ENCODE results near the gene KIF26B. TPM values are rescaled to one million over a fixed set of nuclear protein-coding genes. Genes with fewer than 3 reads are reported as not detected.

The KIF26B gene
- total and polyA plus RNA-seq, 3 experiments from 2014 or later, result 0.11 to 0.16 TPM; not detected in 1

DNA sequence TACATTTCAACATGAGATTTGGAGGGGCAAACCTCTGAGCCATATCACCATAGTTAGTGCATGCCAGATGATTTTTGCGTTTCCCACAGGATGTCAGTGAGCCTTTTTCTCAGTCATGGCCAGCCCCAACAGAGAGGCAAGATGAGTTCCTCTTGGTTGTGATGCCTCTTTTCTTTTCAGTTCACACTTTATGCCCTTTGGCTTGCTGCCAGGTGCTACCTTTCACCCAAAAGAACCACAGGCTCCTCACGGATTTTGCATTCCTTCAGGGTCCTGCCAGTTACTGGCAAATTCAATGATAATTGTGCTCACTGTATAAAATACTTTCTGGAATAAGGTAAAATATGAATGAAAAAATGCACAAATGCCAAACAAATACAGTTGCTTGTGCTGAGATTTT is 411.3 kb downstream of the KIF26B start:
- Histone ChIP-seq H3K27me3 (ENCODE audit: insufficient read depth, low read length, poor library complexity, severe bottlenecking) (no peaks in the 10 kb centered on the region), H3K4me1 (ENCODE audit: insufficient read depth, low read length) (no peaks in the 10 kb centered on the region), H3K27ac (ENCODE audit: low read depth, low read length) (no peak overlapping the region), H3K4me3 (ENCODE audit: low read length) (no peak overlapping the region), H3K36me3 (ENCODE audit: insufficient read depth, low read length) (no peaks in the 10 kb centered on the region), H3K9me3 (ENCODE audit: low read length) (no peaks in the 10 kb centered on the region)
- CTCF ChIA-PET, result no interaction called here
- POLR2A ChIA-PET, result no interaction called here
- Mint-ChIP-seq H3K9me3 (peaks cover 0 to 2% (median 0%) of the 10 kb centered on the region in 5 donors), H3K4me3 (no peak overlapping the region), H3K27me3 (peaks cover 0 to 3% of the 10 kb centered on the region in 2 donors), H3K27ac (no peak overlapping the region), H3K4me1 (no peaks in the 10 kb centered on the region), H3K36me3 (no peaks in the 10 kb centered on the region)
- no peak for DNase-seq

DNA sequence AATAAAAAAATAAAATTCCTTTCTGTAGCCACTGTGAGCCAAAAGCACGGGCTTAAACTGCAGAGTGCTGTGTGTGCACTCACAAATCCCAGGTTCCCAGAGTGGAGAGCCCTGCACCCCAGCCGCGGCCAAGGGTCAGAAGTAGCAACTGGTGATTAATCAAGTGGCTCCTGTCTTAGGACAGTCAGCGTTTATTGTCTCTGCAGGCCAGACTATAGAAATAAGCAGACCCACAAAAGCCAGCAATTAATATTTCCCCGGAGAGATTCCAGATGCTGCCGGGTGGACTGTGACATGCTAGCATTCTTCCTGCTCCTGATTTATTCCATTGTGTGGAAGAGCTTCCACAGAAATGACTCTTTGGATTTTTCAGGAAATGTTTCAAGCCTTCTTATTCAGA is 412.2 kb downstream of the KIF26B start:
- H3K9me3 ChIP-seq (ENCODE audit: low read length), result no peaks in the 10 kb centered on the region
- no peaks in the 10 kb centered on the region for H3K36me3 Mint-ChIP-seq
- H3K27ac ChIP-seq (ENCODE audit: low read depth, low read length), result no peak overlapping the region
- no peak overlapping the region for H3K4me3 Mint-ChIP-seq
- H3K4me3 ChIP-seq (ENCODE audit: low read length), result no peak overlapping the region
- no peak overlapping the region for H3K27ac Mint-ChIP-seq
- no peaks in the 10 kb centered on the region for H3K36me3 ChIP-seq (ENCODE audit: insufficient read depth, low read length)
- H3K4me1 Mint-ChIP-seq, result no peaks in the 10 kb centered on the region
- ChIA-PET CTCF (no interaction called here), POLR2A (no interaction called here)
- no peaks in the 10 kb centered on the region for H3K4me1 ChIP-seq (ENCODE audit: insufficient read depth, low read length)
- peaks cover 0 to 2% (median 0%) of the 10 kb centered on the region in 5 donors for H3K9me3 Mint-ChIP-seq
- DNase-seq, result no peak
- no peaks in the 10 kb centered on the region for H3K27me3 ChIP-seq (ENCODE audit: insufficient read depth, low read length, poor library complexity, severe bottlenecking)
- H3K27me3 Mint-ChIP-seq, result peaks cover 0 to 3% of the 10 kb centered on the region in 2 donors

DNA sequence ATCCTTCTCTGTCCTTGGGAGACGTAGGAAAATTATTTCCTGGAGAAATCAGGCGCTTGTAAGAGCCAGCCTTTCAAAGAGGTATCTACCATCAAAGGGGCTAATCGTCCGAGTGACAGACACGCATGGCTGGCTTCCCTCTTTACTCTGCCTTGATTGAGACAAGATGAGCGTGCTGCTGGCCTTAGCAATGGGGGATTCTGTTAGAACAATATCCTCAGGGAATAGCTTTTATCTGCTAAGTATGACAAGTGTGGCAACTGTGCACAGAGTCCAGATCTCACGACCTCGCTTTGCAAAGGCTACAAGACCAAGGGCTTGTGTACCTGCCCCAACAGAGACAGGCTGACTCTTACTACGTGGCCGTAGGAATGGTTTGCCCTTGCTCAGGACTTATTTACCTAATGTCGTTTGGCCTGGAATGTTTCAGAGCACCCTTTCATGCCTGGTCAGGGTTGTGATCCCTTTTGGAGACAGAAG is 417.1 kb downstream of the KIF26B start:
- CTCF ChIA-PET, result no interaction called here
- no peaks in the 10 kb centered on the region for H3K4me1 ChIP-seq (ENCODE audit: insufficient read depth, low read length)

DNA sequence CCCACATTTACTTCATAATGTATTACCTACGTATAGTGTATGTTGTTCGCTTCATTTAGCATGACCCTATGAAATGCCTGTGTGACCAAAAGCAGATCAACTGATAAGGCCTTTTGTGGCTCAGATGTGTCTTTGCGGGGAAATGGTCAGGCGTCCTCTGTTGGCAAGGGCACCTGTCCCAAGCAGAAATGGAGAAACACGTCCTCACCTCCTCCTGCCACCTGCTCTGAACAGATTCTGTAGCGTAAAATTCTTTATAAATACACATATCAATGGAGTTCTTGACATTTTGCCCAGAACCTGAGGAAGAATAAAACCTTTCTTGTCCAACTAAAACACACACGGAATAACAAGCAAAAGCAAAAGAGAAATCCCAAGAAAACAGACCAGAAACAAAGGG is 417.9 kb downstream of the KIF26B start:
- Mint-ChIP-seq H3K9me3 (peaks cover 0 to 2% (median 0%) of the 10 kb centered on the region in 5 donors), H3K4me3 (no peak overlapping the region), H3K27ac (no peak overlapping the region), H3K27me3 (peaks cover under 1 to 7% of the 10 kb centered on the region in 2 donors), H3K4me1 (no peaks in the 10 kb centered on the region), H3K36me3 (no peaks in the 10 kb centered on the region)
- Histone ChIP-seq H3K9me3 (ENCODE audit: low read length) (no peaks in the 10 kb centered on the region), H3K4me1 (ENCODE audit: insufficient read depth, low read length) (no peaks in the 10 kb centered on the region), H3K4me3 (ENCODE audit: low read length) (no peak overlapping the region), H3K27me3 (ENCODE audit: insufficient read depth, low read length, poor library complexity, severe bottlenecking) (no peaks in the 10 kb centered on the region), H3K36me3 (ENCODE audit: insufficient read depth, low read length) (no peaks in the 10 kb centered on the region), H3K27ac (ENCODE audit: low read depth, low read length) (no peak overlapping the region)
- CTCF ChIA-PET, result no interaction called here
- POLR2A ChIA-PET, result no interaction called here
- no peak for DNase-seq

More for the DNA sequence above, 417.1 kb downstream of the KIF26B start:
- H3K4me3 ChIP-seq (ENCODE audit: low read length), result no peak overlapping the region
- H3K36me3 Mint-ChIP-seq, result no peaks in the 10 kb centered on the region
- H3K9me3 Mint-ChIP-seq, result peaks cover 0 to 2% (median 0%) of the 10 kb centered on the region in 5 donors
- POLR2A ChIA-PET, result no interaction called here
- no peak overlapping the region for H3K4me3 Mint-ChIP-seq
- H3K27me3 Mint-ChIP-seq, result peaks cover 0 to under 1% of the 10 kb centered on the region in 2 donors
- H3K27me3 ChIP-seq (ENCODE audit: insufficient read depth, low read length, poor library complexity, severe bottlenecking), result no peaks in the 10 kb centered on the region
- no peak overlapping the region for H3K27ac Mint-ChIP-seq
- no peak overlapping the region for H3K27ac ChIP-seq (ENCODE audit: low read depth, low read length)
- no peaks in the 10 kb centered on the region for H3K9me3 ChIP-seq (ENCODE audit: low read length)
- H3K36me3 ChIP-seq (ENCODE audit: insufficient read depth, low read length), result no peaks in the 10 kb centered on the region
- no peaks in the 10 kb centered on the region for H3K4me1 Mint-ChIP-seq
- no peak for DNase-seq

DNA sequence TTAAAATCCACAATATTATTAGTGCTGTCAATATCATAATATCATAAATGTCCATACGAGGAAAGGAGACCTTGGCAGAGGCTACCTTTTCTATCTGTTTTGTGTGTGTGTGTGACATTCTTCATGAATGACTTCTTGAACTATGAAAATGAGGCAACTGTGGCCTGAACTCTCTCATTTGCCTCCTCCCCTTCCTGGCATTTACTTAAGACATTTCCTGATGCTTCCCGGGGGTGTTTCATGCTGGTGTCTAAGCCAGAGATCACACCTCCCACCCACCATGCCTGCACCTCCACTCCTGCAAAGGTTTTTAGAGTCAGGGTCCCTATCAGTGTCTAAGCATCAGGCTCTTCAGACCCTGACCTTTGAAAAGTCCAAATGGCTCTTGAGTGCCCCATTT is 420.9 kb downstream of the KIF26B start:
- no peaks in the 10 kb centered on the region for H3K36me3 Mint-ChIP-seq

DNA sequence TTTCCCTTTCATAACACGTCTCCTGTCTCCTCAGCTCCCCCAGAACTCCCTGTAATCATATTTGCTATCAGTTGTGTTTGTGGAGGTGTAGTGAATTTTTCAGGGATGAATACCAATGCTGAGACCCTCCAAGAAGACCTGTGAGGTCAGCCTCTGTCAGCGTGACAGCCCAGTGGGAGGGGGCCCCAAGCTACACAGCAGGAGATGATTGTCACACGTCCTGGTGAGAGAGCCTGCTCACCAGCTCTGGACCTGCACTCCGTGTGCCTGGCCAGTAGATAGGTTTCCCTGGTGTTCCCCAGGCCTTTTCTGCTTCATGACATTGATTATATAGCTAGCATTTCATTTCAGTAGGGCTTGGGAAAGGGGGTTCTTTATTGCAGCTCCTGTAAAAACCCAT is 421.5 kb downstream of the KIF26B start:
- Histone ChIP-seq H3K36me3 (ENCODE audit: insufficient read depth, low read length) (no peaks in the 10 kb centered on the region), H3K27ac (ENCODE audit: low read depth, low read length) (no peak overlapping the region), H3K27me3 (ENCODE audit: insufficient read depth, low read length, poor library complexity, severe bottlenecking) (no peaks in the 10 kb centered on the region), H3K9me3 (ENCODE audit: low read length) (no peaks in the 10 kb centered on the region), H3K4me1 (ENCODE audit: insufficient read depth, low read length) (no peaks in the 10 kb centered on the region), H3K4me3 (ENCODE audit: low read length) (no peak overlapping the region)
- POLR2A ChIA-PET, result no interaction called here
- Mint-ChIP-seq H3K36me3 (no peaks in the 10 kb centered on the region), H3K4me1 (no peaks in the 10 kb centered on the region), H3K9me3 (peaks cover 0 to 1% (median 0%) of the 10 kb centered on the region in 5 donors), H3K4me3 (no peak overlapping the region), H3K27me3 (peaks cover 2 to 17% of the 10 kb centered on the region in 2 donors), H3K27ac (no peak overlapping the region)
- DNase-seq, result no peak
- CTCF ChIA-PET, result no interaction called here

More for the DNA sequence above, 420.9 kb downstream of the KIF26B start:
- no peak for DNase-seq
- Mint-ChIP-seq H3K4me1 (no peaks in the 10 kb centered on the region), H3K4me3 (no peak overlapping the region), H3K27me3 (peaks cover 2 to 17% of the 10 kb centered on the region in 2 donors), H3K9me3 (peaks cover 0 to 2% (median 0%) of the 10 kb centered on the region in 5 donors), H3K27ac (no peak overlapping the region)
- H3K27ac ChIP-seq (ENCODE audit: low read depth, low read length), result no peak overlapping the region
- no peak overlapping the region for H3K4me3 ChIP-seq (ENCODE audit: low read length)
- POLR2A ChIA-PET, result no interaction called here
- no peaks in the 10 kb centered on the region for H3K9me3 ChIP-seq (ENCODE audit: low read length)
- H3K4me1 ChIP-seq (ENCODE audit: insufficient read depth, low read length), result no peaks in the 10 kb centered on the region
- H3K27me3 ChIP-seq (ENCODE audit: insufficient read depth, low read length, poor library complexity, severe bottlenecking), result no peaks in the 10 kb centered on the region
- CTCF ChIA-PET, result no interaction called here
- H3K36me3 ChIP-seq (ENCODE audit: insufficient read depth, low read length), result no peaks in the 10 kb centered on the region

DNA sequence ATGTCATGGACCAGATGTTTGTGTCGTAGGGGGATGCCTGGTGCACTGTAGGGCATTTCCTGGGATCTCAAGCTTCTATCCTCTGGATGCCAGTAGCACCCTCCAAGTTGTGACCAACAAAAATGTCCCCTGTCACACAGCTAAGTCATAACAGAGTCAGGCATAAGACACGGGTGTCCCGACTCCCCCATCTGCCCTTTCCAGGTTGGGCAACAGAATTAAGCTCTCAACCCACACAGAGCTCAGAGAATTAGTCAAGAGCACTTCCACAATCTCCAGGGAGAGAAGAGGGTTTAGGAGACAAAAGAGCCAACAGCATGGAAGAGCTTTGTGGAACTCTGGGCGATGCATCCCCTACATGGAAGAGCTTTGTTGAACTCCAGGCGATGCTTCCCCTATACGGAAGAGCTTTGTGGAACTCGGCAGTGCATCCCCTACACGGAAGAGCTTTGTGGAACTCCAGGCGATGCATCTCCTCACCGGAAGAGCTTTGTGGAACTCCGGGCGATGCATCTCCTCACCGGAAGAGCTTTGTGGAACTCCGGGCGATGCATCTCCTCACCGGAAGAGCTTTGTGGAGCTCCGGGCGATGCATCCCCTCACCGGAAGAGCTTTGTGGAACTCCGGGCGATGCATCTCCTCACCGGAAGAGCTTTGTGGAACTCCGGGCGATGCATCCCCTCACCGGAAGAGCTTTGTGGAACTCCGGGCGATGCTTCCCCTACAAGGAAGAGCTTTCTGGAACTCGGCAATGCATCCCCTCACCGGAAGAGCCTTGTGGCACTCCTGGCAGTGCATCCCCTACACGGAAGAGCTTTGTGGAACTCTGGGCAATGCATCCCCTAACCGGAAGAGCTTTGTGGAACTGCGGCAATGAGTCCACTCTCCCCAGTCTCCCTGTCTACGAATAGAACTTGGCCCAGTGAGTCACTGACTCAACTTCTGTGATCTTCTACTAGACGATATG is 422.7 kb downstream of the KIF26B start:
- Mint-ChIP-seq H3K4me1 (no peaks in the 10 kb centered on the region), H3K27me3 (peaks cover 3 to 17% of the 10 kb centered on the region in 2 donors), H3K9me3 (peaks cover 0 to 1% (median 0%) of the 10 kb centered on the region in 5 donors), H3K36me3 (no peaks in the 10 kb centered on the region), H3K27ac (no peak overlapping the region), H3K4me3 (no peak overlapping the region)
- Histone ChIP-seq H3K4me1 (ENCODE audit: insufficient read depth, low read length) (no peaks in the 10 kb centered on the region), H3K36me3 (ENCODE audit: insufficient read depth, low read length) (no peaks in the 10 kb centered on the region), H3K27ac (ENCODE audit: low read depth, low read length) (no peak overlapping the region), H3K9me3 (ENCODE audit: low read length) (no peaks in the 10 kb centered on the region), H3K27me3 (ENCODE audit: insufficient read depth, low read length, poor library complexity, severe bottlenecking) (no peaks in the 10 kb centered on the region), H3K4me3 (ENCODE audit: low read length) (no peak overlapping the region)
- CTCF ChIA-PET, result no interaction called here
- POLR2A ChIA-PET, result no interaction called here
- no peak for DNase-seq

DNA sequence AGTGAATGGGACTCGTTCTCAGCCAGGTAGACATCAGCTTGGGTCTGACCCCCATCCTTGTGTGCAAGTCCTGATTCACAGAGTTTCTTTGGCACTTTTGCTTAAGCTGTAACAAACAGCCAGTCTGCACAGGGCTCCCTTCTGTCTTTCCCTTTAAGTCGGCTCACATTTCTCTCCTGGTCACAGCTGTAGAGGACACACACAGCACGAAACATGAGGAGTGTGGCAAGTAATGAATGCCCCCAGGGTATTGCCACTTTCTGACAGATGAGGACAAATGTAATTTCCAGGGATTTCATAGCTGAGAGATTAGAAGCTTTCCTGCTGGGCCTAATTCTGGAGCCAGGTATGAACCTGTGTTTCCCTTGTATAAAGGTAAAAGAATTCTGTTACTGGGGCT is 423.5 kb downstream of the KIF26B start:
- Histone ChIP-seq H3K4me1 (ENCODE audit: insufficient read depth, low read length) (no peaks in the 10 kb centered on the region), H3K27ac (ENCODE audit: low read depth, low read length) (no peak overlapping the region), H3K9me3 (ENCODE audit: low read length) (no peaks in the 10 kb centered on the region), H3K4me3 (ENCODE audit: low read length) (no peak overlapping the region), H3K36me3 (ENCODE audit: insufficient read depth, low read length) (no peaks in the 10 kb centered on the region), H3K27me3 (ENCODE audit: insufficient read depth, low read length, poor library complexity, severe bottlenecking) (no peaks in the 10 kb centered on the region)
- CTCF ChIA-PET, result no interaction called here
- Mint-ChIP-seq H3K4me3 (no peak overlapping the region), H3K4me1 (no peaks in the 10 kb centered on the region), H3K36me3 (no peaks in the 10 kb centered on the region), H3K27me3 (peaks cover 3 to 17% of the 10 kb centered on the region in 2 donors), H3K9me3 (peaks cover 0 to 1% (median 0%) of the 10 kb centered on the region in 5 donors), H3K27ac (no peak overlapping the region)
- POLR2A ChIA-PET, result no interaction called here
- DNase-seq, result no peak
